A549 (cell line): ENCODE data around the gene SYTL3.

ENCODE experiments used
- BCL3 ChIP-seq: fragments of >200 bp; sonication (Bioruptor Twin); formaldehyde crosslinking; IDR thresholded peaks from 3 replicates; pipeline ENCODE4 v1.6.1; 2016
- CTCF ChIP-seq: fragments of >200 bp; sonication (Bioruptor Twin); formaldehyde crosslinking; IDR thresholded peaks from 3 replicates; pipeline ENCODE4 v1.5.1; 2016
- EHMT2 ChIP-seq: fragments of 200-600 bp; sonication (generic); IDR thresholded peaks from 2 replicates; pipeline ENCODE4 v1.6.1; 2016; ENCODE audit warnings: antibody characterized with exemption, low read depth, mild to moderate bottlenecking, moderate library complexity
- EP300 ChIP-seq, 2 experiments: fragments of >200 bp; sonication (Bioruptor Twin); formaldehyde crosslinking; IDR thresholded peaks; 2 replicates in 1 of 2; 3 replicates in 1 of 2; pipeline ENCODE4 v1.6.1; 2016 to 2017
- GATA3 ChIP-seq: IDR thresholded peaks from 2 replicates; pipeline ENCODE4 v1.6.1; 2012; ENCODE audit warnings: borderline replicate concordance
- JUN ChIP-seq, 2 experiments: fragments of >200 bp; sonication (Bioruptor Twin); formaldehyde crosslinking; IDR thresholded peaks; 2 replicates in 1 of 2; 3 replicates in 1 of 2; pipeline ENCODE4 v1.6.1; 2016 to 2017
- MAZ ChIP-seq: fragments of 150-350 bp; IDR thresholded peaks from 2 replicates; pipeline ENCODE4 v1.6.1; 2014; ENCODE audit warnings: antibody characterized with exemption, low read depth, low read length, borderline replicate concordance
- POLR2A ChIP-seq: IDR thresholded peaks from 2 replicates; pipeline ENCODE4 v1.6.1; 2012; ENCODE audit warnings: mild to moderate bottlenecking, low read length
- RAD21 ChIP-seq, 2 experiments: fragments of >200 bp in 1 of 2; sonication (Bioruptor Twin) in 1 of 2; formaldehyde crosslinking in 1 of 2; IDR thresholded peaks in 1 of 2; conservative IDR thresholded peaks in 1 of 2; 2 replicates in 1 of 2; 3 replicates in 1 of 2; pipeline ENCODE4 v1.6.1; 2012 to 2018; ENCODE audit warnings: inconsistent platforms in 1 of 2
- SMC3 ChIP-seq: fragments of >200 bp; sonication (Bioruptor Twin); formaldehyde crosslinking; IDR thresholded peaks from 3 replicates; pipeline ENCODE4 v1.6.1; 2018; ENCODE audit warnings: inconsistent platforms
- USF2 ChIP-seq: fragments of 450-650 bp; IDR thresholded peaks from 2 replicates; pipeline ENCODE4 v1.6.1; 2014; ENCODE audit warnings: antibody characterized with exemption

GRCh38 chr6:158735009-158735408 is 85.2 kb downstream of the SYTL3 start:
- TF ChIP-seq CTCF (no peak), SMC3 (no peak), RAD21 (conservative IDR thresholded peaks at IDR 0.05 in 1 of 2, IDR thresholded peaks at IDR 0.05 in 1 of 2) (no peak), POLR2A (no peak), MAZ (no peak), GATA3 (no peak), EP300 (IDR thresholded peaks at IDR 0.05) (no peak), EHMT2 (no peak), JUN (IDR thresholded peaks at IDR 0.05) (no peak), USF2 (no peak), BCL3 (no peak)
